ENCODE measurements around the gene CBY2.
"Not testable (repeated sequence)": the region's sequence is repeated elsewhere in the genome, so short reads cannot be mapped to it uniquely, and the experiment has no call there.

DNA sequence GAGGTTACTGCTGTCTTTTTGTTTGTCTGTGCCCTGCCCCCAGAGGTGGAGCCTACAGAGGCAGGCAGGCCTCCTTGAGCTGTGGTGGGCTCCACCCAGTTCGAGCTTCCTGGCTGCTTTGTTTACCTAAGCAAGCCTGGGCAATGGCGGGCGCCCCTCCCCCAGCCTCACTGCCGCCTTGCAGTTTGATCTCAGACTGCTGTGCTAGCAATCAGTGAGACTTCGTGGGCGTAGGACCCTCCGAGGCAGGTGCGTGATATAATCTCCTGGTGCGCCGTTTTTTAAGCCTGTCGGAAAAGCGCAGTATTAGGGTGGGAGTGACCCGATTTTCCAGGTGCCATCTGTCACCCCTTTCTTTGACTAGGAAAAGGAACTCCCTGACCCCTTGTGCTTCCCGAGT, 32.5 kb upstream of the CBY2 start:
- TF ChIP-seq, protein P1, sequence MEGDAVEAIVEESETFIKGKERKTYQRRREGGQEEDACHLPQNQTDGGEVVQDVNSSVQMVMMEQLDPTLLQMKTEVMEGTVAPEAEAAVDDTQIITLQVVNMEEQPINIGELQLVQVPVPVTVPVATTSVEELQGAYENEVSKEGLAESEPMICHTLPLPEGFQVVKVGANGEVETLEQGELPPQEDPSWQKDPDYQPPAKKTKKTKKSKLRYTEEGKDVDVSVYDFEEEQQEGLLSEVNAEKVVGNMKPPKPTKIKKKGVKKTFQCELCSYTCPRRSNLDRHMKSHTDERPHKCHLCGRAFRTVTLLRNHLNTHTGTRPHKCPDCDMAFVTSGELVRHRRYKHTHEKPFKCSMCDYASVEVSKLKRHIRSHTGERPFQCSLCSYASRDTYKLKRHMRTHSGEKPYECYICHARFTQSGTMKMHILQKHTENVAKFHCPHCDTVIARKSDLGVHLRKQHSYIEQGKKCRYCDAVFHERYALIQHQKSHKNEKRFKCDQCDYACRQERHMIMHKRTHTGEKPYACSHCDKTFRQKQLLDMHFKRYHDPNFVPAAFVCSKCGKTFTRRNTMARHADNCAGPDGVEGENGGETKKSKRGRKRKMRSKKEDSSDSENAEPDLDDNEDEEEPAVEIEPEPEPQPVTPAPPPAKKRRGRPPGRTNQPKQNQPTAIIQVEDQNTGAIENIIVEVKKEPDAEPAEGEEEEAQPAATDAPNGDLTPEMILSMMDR (IDR thresholded peaks at IDR 0.05; ENCODE audit: insufficient read depth, low read length): not testable (repeated sequence)
- TF ChIP-seq, protein P2, sequence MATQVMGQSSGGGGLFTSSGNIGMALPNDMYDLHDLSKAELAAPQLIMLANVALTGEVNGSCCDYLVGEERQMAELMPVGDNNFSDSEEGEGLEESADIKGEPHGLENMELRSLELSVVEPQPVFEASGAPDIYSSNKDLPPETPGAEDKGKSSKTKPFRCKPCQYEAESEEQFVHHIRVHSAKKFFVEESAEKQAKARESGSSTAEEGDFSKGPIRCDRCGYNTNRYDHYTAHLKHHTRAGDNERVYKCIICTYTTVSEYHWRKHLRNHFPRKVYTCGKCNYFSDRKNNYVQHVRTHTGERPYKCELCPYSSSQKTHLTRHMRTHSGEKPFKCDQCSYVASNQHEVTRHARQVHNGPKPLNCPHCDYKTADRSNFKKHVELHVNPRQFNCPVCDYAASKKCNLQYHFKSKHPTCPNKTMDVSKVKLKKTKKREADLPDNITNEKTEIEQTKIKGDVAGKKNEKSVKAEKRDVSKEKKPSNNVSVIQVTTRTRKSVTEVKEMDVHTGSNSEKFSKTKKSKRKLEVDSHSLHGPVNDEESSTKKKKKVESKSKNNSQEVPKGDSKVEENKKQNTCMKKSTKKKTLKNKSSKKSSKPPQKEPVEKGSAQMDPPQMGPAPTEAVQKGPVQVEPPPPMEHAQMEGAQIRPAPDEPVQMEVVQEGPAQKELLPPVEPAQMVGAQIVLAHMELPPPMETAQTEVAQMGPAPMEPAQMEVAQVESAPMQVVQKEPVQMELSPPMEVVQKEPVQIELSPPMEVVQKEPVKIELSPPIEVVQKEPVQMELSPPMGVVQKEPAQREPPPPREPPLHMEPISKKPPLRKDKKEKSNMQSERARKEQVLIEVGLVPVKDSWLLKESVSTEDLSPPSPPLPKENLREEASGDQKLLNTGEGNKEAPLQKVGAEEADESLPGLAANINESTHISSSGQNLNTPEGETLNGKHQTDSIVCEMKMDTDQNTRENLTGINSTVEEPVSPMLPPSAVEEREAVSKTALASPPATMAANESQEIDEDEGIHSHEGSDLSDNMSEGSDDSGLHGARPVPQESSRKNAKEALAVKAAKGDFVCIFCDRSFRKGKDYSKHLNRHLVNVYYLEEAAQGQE (IDR thresholded peaks at IDR 0.05; ENCODE audit: insufficient replicate concordance, low read depth): not testable (repeated sequence)
- TF ChIP-seq POLR2AphosphoS5 (IDR thresholded peaks at IDR 0.05; ENCODE audit: low read depth); SPI1 (IDR thresholded peaks at IDR 0.05; ENCODE audit: borderline replicate concordance, low read depth); GABPA (IDR thresholded peaks at IDR 0.05; ENCODE audit: low read depth): not testable (repeated sequence)

Measured in HL-60 (cell line).